CD4-positive, alpha-beta memory T cell (primary cell): ENCODE results near the gene SLC9A9. TPM values are rescaled to one million over a fixed set of nuclear protein-coding genes. Genes with fewer than 3 reads are reported as not detected.
"Not testable (repeated sequence)": the region's sequence is repeated elsewhere in the genome, so short reads cannot be mapped to it uniquely, and the experiment has no call there.

Experiments used
- CTCF ChIA-PET: fragments of 350-600 bp; sonication (Branson Sonifier 250); formaldehyde crosslinking; loops from one replicate; lab custom pipeline; 2021; ENCODE audit warnings: inconsistent platforms; ENCODE audit not compliant: partially characterized antibody; lab: Charles Lee
- POLR2A ChIA-PET: fragments of 350-600 bp; sonication (Branson Sonifier 250); formaldehyde crosslinking; loops from one replicate; lab custom pipeline; 2021; ENCODE audit not compliant: partially characterized antibody; lab: Charles Lee
- DNase-seq, 5 donors: peaks; one replicate each; pipeline versions ENCODE4 v3.0.0 to v3.0.0-alpha.2; 2020 to 2022; ENCODE audit warnings: mixed read lengths in 1 of 5
- H3K27ac ChIP-seq: one replicate; pipeline ENCODE4 v1.7.0; 2013; ENCODE audit warnings: low read depth, low read length
- H3K27me3 ChIP-seq: 2 replicates; pipeline ENCODE4 v1.7.0; 2013; ENCODE audit warnings: mild to moderate bottlenecking, low read length, moderate library complexity; ENCODE audit not compliant: insufficient read depth
- H3K36me3 ChIP-seq: 2 replicates; pipeline ENCODE4 v1.7.0; 2013; ENCODE audit warnings: mild to moderate bottlenecking, low read length, moderate library complexity; ENCODE audit not compliant: insufficient read depth
- H3K4me1 ChIP-seq: 2 replicates; pipeline ENCODE4 v1.7.0; 2013; ENCODE audit warnings: mild to moderate bottlenecking, low read length, moderate library complexity; ENCODE audit not compliant: insufficient read depth
- H3K4me3 ChIP-seq, 2 donors: one replicate each; pipeline ENCODE4 v1.7.0; 2013; ENCODE audit warnings: low read length in 2 of 2, mild to moderate bottlenecking in 1 of 2
- H3K9me3 ChIP-seq, 2 donors: one replicate each; pipeline ENCODE4 v1.7.0; 2013; ENCODE audit warnings: low read length in 2 of 2, control low read depth in 1 of 2; ENCODE audit not compliant: control insufficient read depth in 1 of 2
- H3K27ac Mint-ChIP-seq, 7 donors: one replicate each; pipeline ENCODE4 v1.8.0; 2020 to 2021; ENCODE audit warnings: mixed read lengths in 7 of 7, mild to moderate bottlenecking in 6 of 7, inconsistent platforms in 3 of 7, moderate library complexity in 3 of 7
- H3K27me3 Mint-ChIP-seq, 2 donors: one replicate each; pipeline ENCODE4 v1.8.0; 2020 to 2021; ENCODE audit warnings: mixed read lengths in 2 of 2
- H3K36me3 Mint-ChIP-seq, 2 donors: one replicate each; pipeline ENCODE4 v1.8.0; 2020 to 2021; ENCODE audit warnings: mixed read lengths in 2 of 2, inconsistent platforms in 1 of 2, mild to moderate bottlenecking in 1 of 2
- H3K4me1 Mint-ChIP-seq, 4 donors: one replicate each; pipeline ENCODE4 v1.8.0; 2020 to 2021; ENCODE audit warnings: mixed read lengths in 4 of 4, mild to moderate bottlenecking in 1 of 4
- H3K4me3 Mint-ChIP-seq, 8 donors: one replicate each; pipeline ENCODE4 v1.8.0; 2020 to 2021; ENCODE audit warnings: mixed read lengths in 8 of 8, mild to moderate bottlenecking in 7 of 8, moderate library complexity in 6 of 8, inconsistent platforms in 3 of 8
- H3K9me3 Mint-ChIP-seq, 8 donors: one replicate each; pipeline ENCODE4 v1.8.0; 2020 to 2021; ENCODE audit warnings: mixed read lengths in 8 of 8, mild to moderate bottlenecking in 5 of 8, inconsistent platforms in 3 of 8, moderate library complexity in 1 of 8
- intact Hi-C: fragments of 100-400 bp; cut with micrococcal nuclease; formaldehyde crosslinking; loops from one replicate; pipeline ENCODE4 v1.15.1; 2023
- polyA plus RNA-seq, 2 donors: library from polyadenylated mRNA; unstranded; fragments of 300-500 nt; fragmentation: Illumina TruSeq; gene quantifications; one replicate each; pipeline ENCODE4 v1.2.3, GENCODE V29; 2021
- total RNA-seq, 2 experiments: library from RNA; stranded (reverse); gene quantifications; one replicate each; pipeline ENCODE4 v1.2.3, GENCODE V29; 2021

SLC9A9 gene
- total and polyA plus RNA-seq, 4 experiments from 2014 or later, result 30.8 to 35.5 (median 34.4) TPM

- ChIA-PET POLR2A (no interaction called here), CTCF (no interaction called here)
- Histone ChIP-seq H3K9me3 (no peaks in the 10 kb centered on the region), H3K27me3 (no peaks in the 10 kb centered on the region), H3K4me3 (no peak overlapping the region), H3K4me1 (peaks cover 22% of the 10 kb centered on the region), H3K27ac (no peak overlapping the region), H3K36me3 (no peaks in the 10 kb centered on the region)
- H3K27me3 Mint-ChIP-seq, result no peaks in the 10 kb centered on the region
- no peaks in the 10 kb centered on the region for H3K9me3 Mint-ChIP-seq
- H3K4me3 Mint-ChIP-seq, result peak overlapping the region in 2 of 8 donors; percentile 4 to 6
- H3K4me1 Mint-ChIP-seq, result peaks cover 20 to 29% (median 23%) of the 10 kb centered on the region in 4 donors
- intact Hi-C loops, result no loop called here
- no peak overlapping the region for H3K27ac Mint-ChIP-seq
- peaks cover 3 to 39% of the 10 kb centered on the region in 2 donors for H3K36me3 Mint-ChIP-seq
- peak in 1 of 5 donors; percentile 11 for DNase-seq
These were observed 405.3 kb downstream of the SLC9A9 start for GRCh38 chr3:143442814-143443447.

GRCh38 chr3:143441516-143442171 is 406.6 kb downstream of the SLC9A9 start:
- intact Hi-C loops, result no loop called here
- peaks cover 3 to 35% of the 10 kb centered on the region in 2 donors for H3K36me3 Mint-ChIP-seq
- Histone ChIP-seq H3K4me3 (no peak overlapping the region), H3K27me3 (no peaks in the 10 kb centered on the region), H3K36me3 (no peaks in the 10 kb centered on the region), H3K27ac (no peak overlapping the region), H3K4me1 (peaks cover 22% of the 10 kb centered on the region), H3K9me3 (no peaks in the 10 kb centered on the region)
- ChIA-PET POLR2A (no interaction called here), CTCF (no interaction called here)
- H3K9me3 Mint-ChIP-seq, result no peaks in the 10 kb centered on the region
- DNase-seq, result no peak
- H3K27ac Mint-ChIP-seq, result peak overlapping the region in 1 of 7 donors; percentile 9
- H3K27me3 Mint-ChIP-seq, result no peaks in the 10 kb centered on the region
- no peak overlapping the region for H3K4me3 Mint-ChIP-seq
- H3K4me1 Mint-ChIP-seq, result peaks cover 20 to 29% (median 23%) of the 10 kb centered on the region in 4 donors

- Histone ChIP-seq H3K4me1 (peaks cover 20% of the 10 kb centered on the region), H3K36me3 (no peaks in the 10 kb centered on the region), H3K9me3 (no peaks in the 10 kb centered on the region), H3K27me3 (no peaks in the 10 kb centered on the region), H3K4me3 (no peak overlapping the region), H3K27ac (no peak overlapping the region)
- H3K36me3 Mint-ChIP-seq, result peaks cover 3 to 26% of the 10 kb centered on the region in 2 donors
- CTCF ChIA-PET, result no interaction called here
- H3K27ac Mint-ChIP-seq, result no peak overlapping the region
- peaks cover 16 to 21% (median 19%) of the 10 kb centered on the region in 4 donors for H3K4me1 Mint-ChIP-seq
- intact Hi-C loops, result no loop called here
- DNase-seq, result no peak
- no peaks in the 10 kb centered on the region for H3K27me3 Mint-ChIP-seq
- H3K9me3 Mint-ChIP-seq, result no peaks in the 10 kb centered on the region
- POLR2A ChIA-PET, result no interaction called here
- H3K4me3 Mint-ChIP-seq, result no peak overlapping the region
These were observed 408.5 kb downstream of the SLC9A9 start for GRCh38 chr3:143439817-143440216.

GRCh38 chr3:143437405-143437804 is 410.9 kb downstream of the SLC9A9 start:
- Histone ChIP-seq H3K9me3 (no peaks in the 10 kb centered on the region), H3K27me3 (no peaks in the 10 kb centered on the region), H3K36me3 (no peaks in the 10 kb centered on the region), H3K27ac (no peak overlapping the region), H3K4me3 (no peak overlapping the region), H3K4me1 (no peaks in the 10 kb centered on the region)
- CTCF ChIA-PET, result no interaction called here
- Mint-ChIP-seq H3K4me1 (peaks cover 0 to 3% (median 0%) of the 10 kb centered on the region in 4 donors), H3K36me3 (peaks cover 3 to 27% of the 10 kb centered on the region in 2 donors), H3K4me3 (no peak overlapping the region), H3K27me3 (no peaks in the 10 kb centered on the region), H3K27ac (peak overlapping the region in 1 of 7 donors; percentile 26), H3K9me3 (no peaks in the 10 kb centered on the region)
- intact Hi-C loops, result no loop called here
- POLR2A ChIA-PET, result no interaction called here
- no peak for DNase-seq

GRCh38 chr3:143436231-143436930 is 411.9 kb downstream of the SLC9A9 start:
- H3K27me3 Mint-ChIP-seq, result no peaks in the 10 kb centered on the region
- POLR2A ChIA-PET, result no interaction called here
- no peak for DNase-seq
- Histone ChIP-seq H3K4me1 (no peaks in the 10 kb centered on the region), H3K27ac (no peak overlapping the region), H3K36me3 (no peaks in the 10 kb centered on the region), H3K27me3 (no peaks in the 10 kb centered on the region), H3K4me3 (no peak overlapping the region), H3K9me3 (no peaks in the 10 kb centered on the region)
- peaks cover 3 to 24% of the 10 kb centered on the region in 2 donors for H3K36me3 Mint-ChIP-seq
- peaks cover 0 to 3% (median 0%) of the 10 kb centered on the region in 4 donors for H3K4me1 Mint-ChIP-seq
- CTCF ChIA-PET, result no interaction called here
- no peaks in the 10 kb centered on the region for H3K9me3 Mint-ChIP-seq
- H3K4me3 Mint-ChIP-seq, result no peak overlapping the region
- no peak overlapping the region for H3K27ac Mint-ChIP-seq
- intact Hi-C loops, result no loop called here

- POLR2A ChIA-PET, result no interaction called here
- CTCF ChIA-PET, result interaction anchor here (0.8 to 2.6 kb wide), 8 partner anchors 8 to 240 kb away, joined by 3 to 7 read pairs (median 3); no protein-coding TSS in a partner anchor
- DNase-seq, result peak in 1 of 5 donors; percentile 3
These were observed 414.4 kb downstream of the SLC9A9 start for GRCh38 chr3:143433787-143434378.

GRCh38 chr3:143431298-143431697 is 417.0 kb downstream of the SLC9A9 start:
- H3K9me3 ChIP-seq, H3K36me3 ChIP-seq, H3K27ac ChIP-seq, H3K4me1 ChIP-seq, H3K4me3 Mint-ChIP-seq, intact Hi-C loops, POLR2A ChIA-PET, H3K9me3 Mint-ChIP-seq, DNase-seq, H3K27ac Mint-ChIP-seq, H3K27me3 ChIP-seq, H3K4me3 ChIP-seq, H3K4me1 Mint-ChIP-seq, H3K27me3 Mint-ChIP-seq, H3K36me3 Mint-ChIP-seq: not testable (repeated sequence)
- CTCF ChIA-PET, result interaction anchor here (1.1 kb wide), 1 partner anchor 77 kb away, joined by 3 read pairs; no protein-coding TSS in a partner anchor

More at GRCh38 chr3:143433787-143434378, 414.4 kb downstream of the SLC9A9 start:
- no peaks in the 10 kb centered on the region for H3K9me3 ChIP-seq
- intact Hi-C loops, result no loop called here
- Mint-ChIP-seq H3K27me3 (no peaks in the 10 kb centered on the region), H3K27ac (no peak overlapping the region), H3K9me3 (no peaks in the 10 kb centered on the region), H3K4me3 (no peak overlapping the region), H3K4me1 (peaks cover 0 to 5% (median 2%) of the 10 kb centered on the region in 4 donors), H3K36me3 (peaks cover 0 to 15% of the 10 kb centered on the region in 2 donors)
- no peaks in the 10 kb centered on the region for H3K4me1 ChIP-seq
- no peaks in the 10 kb centered on the region for H3K27me3 ChIP-seq
- H3K36me3 ChIP-seq, result no peaks in the 10 kb centered on the region
- H3K4me3 ChIP-seq, result no peak overlapping the region
- H3K27ac ChIP-seq, result no peak overlapping the region
